K562 (cell line): ENCODE results near the gene MACROD2. TPM values are rescaled to one million over a fixed set of nuclear protein-coding genes. Genes with fewer than 3 reads are reported as not detected.

Experiments
- ATAC-seq: fragments of 200-7000 bp; cut with Tn5 transposase; 3 replicates; pipeline ENCODE4 v1.9.1; 2020; ENCODE audit warnings: moderate library complexity
- BruUV-seq: library from RNA; stranded (reverse); fragments of 400-500 nt; replicated peaks from 2 replicates; lab custom pipeline; 2021; lab: Mats Ljungman, UMichigan
- CTCF ChIA-PET: fragments of 300-600 bp; formaldehyde crosslinking; extraction: SDS; loops from one replicate; lab custom pipeline; 2021; ENCODE audit warnings: low intra/inter-chr PET ratio; lab: Yijun Ruan, JAX
- POLR2A ChIA-PET: fragments of 300-600, 350-650 bp; sonication (Branson Sonifier 250); formaldehyde crosslinking; extraction: SDS; loops from one replicate; lab custom pipeline; 2021; ENCODE audit warnings: antibody characterized with exemption, inconsistent platforms; lab: Yijun Ruan, JAX
- DNase-seq, 4 experiments: peaks; one replicate each; pipeline versions ENCODE4 v3.0.0 to v3.0.0-alpha.2; 2011 to 2018; ENCODE audit warnings: low spot score in 3 of 4, mixed read lengths in 3 of 4; ENCODE audit errors: extremely low read depth in 1 of 4
- FAIRE-seq: peaks from 2 replicates; lab custom pipeline; 2011; peaks lifted over from hg19 to GRCh38; lab: Jason Lieb, UNC
- H2AFZ ChIP-seq: 2 replicates; pipeline ENCODE4 v1.6.0; 2011; ENCODE audit warnings: low read depth, low read length, control low read depth, inconsistent platforms
- H3K27ac ChIP-seq: fragments of 200-600 bp; 3 replicates; pipeline ENCODE4 v1.8.0; 2011; ENCODE audit warnings: low read depth, mild to moderate bottlenecking, control low read depth, inconsistent platforms, low read length, moderate library complexity, mixed read lengths; ENCODE audit errors: extremely low read depth
- H3K27me3 ChIP-seq, 2 experiments: fragments of 300-600 bp in 1 of 2; 2 replicates in 1 of 2; 3 replicates in 1 of 2; pipeline versions ENCODE4 v1.6.0 to v1.8.0; 2011; ENCODE audit warnings: inconsistent platforms in 2 of 2, low read length in 2 of 2, mild to moderate bottlenecking in 1 of 2, mixed read lengths in 1 of 2, moderate library complexity in 1 of 2; ENCODE audit not compliant: control insufficient read depth in 2 of 2, insufficient read depth in 2 of 2
- H3K36me3 ChIP-seq: fragments of 300-600 bp; 3 replicates; pipeline ENCODE4 v1.8.0; 2011; ENCODE audit warnings: mild to moderate bottlenecking, low read length, inconsistent platforms; ENCODE audit not compliant: control insufficient read depth, insufficient read depth
- H3K4me1 ChIP-seq, 2 experiments: fragments of 200-600 bp in 1 of 2; replicated peaks in 1 of 2; 2 replicates in 1 of 2; 3 replicates in 1 of 2; pipeline versions ENCODE4 v1.5.1 to v1.8.0; 2011; ENCODE audit warnings: inconsistent platforms in 2 of 2, low read length in 2 of 2, mild to moderate bottlenecking in 1 of 2, mixed read lengths in 1 of 2, moderate library complexity in 1 of 2; ENCODE audit not compliant: control insufficient read depth in 2 of 2, insufficient read depth in 2 of 2
- H3K4me2 ChIP-seq: 2 replicates; pipeline ENCODE4 v1.6.1; 2011; ENCODE audit warnings: low read length, control low read depth, inconsistent platforms, mixed read lengths; ENCODE audit not compliant: insufficient read depth
- H3K4me3 ChIP-seq: fragments of 200-600 bp; sonication (generic), shearing (Covaris generic); 2 replicates; pipeline ENCODE4 v1.5.1; 2016; ENCODE audit warnings: control low read depth, inconsistent platforms
- H3K79me2 ChIP-seq: fragments of 200-600 bp; 3 replicates; pipeline ENCODE4 v1.8.0; 2011; ENCODE audit warnings: low read length, inconsistent platforms; ENCODE audit not compliant: control insufficient read depth, insufficient read depth
- H3K9ac ChIP-seq, 2 experiments: 2 replicates each; pipeline versions ENCODE4 v1.6.0 to v1.6.1; 2011; ENCODE audit warnings: low read depth in 2 of 2, low read length in 2 of 2, control low read depth in 1 of 2, inconsistent platforms in 1 of 2, mild to moderate bottlenecking in 1 of 2, mixed read lengths in 1 of 2; ENCODE audit not compliant: insufficient read depth in 1 of 2
- H3K9me1 ChIP-seq: one replicate; pipeline ENCODE4 v1.6.0; 2011; ENCODE audit warnings: inconsistent platforms, mild to moderate bottlenecking, low read length, moderate library complexity; ENCODE audit not compliant: control insufficient read depth, insufficient read depth
- H3K9me3 ChIP-seq: replicated peaks from 2 replicates; pipeline ENCODE4 v1.5.1; 2011; ENCODE audit warnings: low read depth, low read length, inconsistent platforms; ENCODE audit not compliant: control insufficient read depth, insufficient read depth
- H4K20me1 ChIP-seq: replicated peaks from 2 replicates; pipeline ENCODE4 v1.6.1; 2011; ENCODE audit warnings: low read length, inconsistent platforms, mixed read lengths; ENCODE audit not compliant: control insufficient read depth, insufficient read depth
- C11orf30 ChIP-seq: fragments of 450-650 bp; IDR thresholded peaks from 2 replicates; pipeline ENCODE4 v1.6.1; 2016; ENCODE audit warnings: low read depth, mild to moderate bottlenecking
- FOXP1 ChIP-seq: sonication (generic); formaldehyde crosslinking; IDR thresholded peaks from 2 replicates; pipeline ENCODE4 v1.8.0; 2022; ENCODE audit warnings: mild to moderate bottlenecking, missing genetic modification reagents
- PPARD ChIP-seq: fragments of 250-450 bp; sonication (Bioruptor Pico); IDR thresholded peaks from 2 replicates; pipeline ENCODE4 v1.8.0; 2022; ENCODE audit warnings: inconsistent platforms, mild to moderate bottlenecking, moderate library complexity
- RBM39 ChIP-seq: fragments of 200-400 bp; formaldehyde crosslinking; optimal IDR thresholded peaks from 2 replicates; pipeline ENCODE3; 2018; ENCODE audit warnings: low read depth, low read length
- SAFB ChIP-seq: fragments of 200-400 bp; formaldehyde crosslinking; IDR thresholded peaks from 2 replicates; pipeline ENCODE4 v1.6.1; 2017; ENCODE audit warnings: low read depth, low read length, borderline replicate concordance
- SAP30 ChIP-seq: fragments of 200-600 bp; sonication (generic); IDR thresholded peaks from 2 replicates; pipeline ENCODE4 v1.6.1; 2012; ENCODE audit warnings: borderline replicate concordance, low read depth, mild to moderate bottlenecking, moderate library complexity, low read length, control low read depth, inconsistent platforms; ENCODE audit not compliant: insufficient read depth, poor library complexity, severe bottlenecking
- ZBTB12 ChIP-seq: fragments of 250-450 bp; sonication (Bioruptor Pico); IDR thresholded peaks from 2 replicates; pipeline ENCODE4 v1.4.0; 2020
- ZFP30 ChIP-seq: fragments of 250-450 bp; sonication (Bioruptor Pico); IDR thresholded peaks from 2 replicates; pipeline ENCODE4 v1.8.0; 2022; ENCODE audit warnings: moderate library complexity, mild to moderate bottlenecking, inconsistent platforms, borderline replicate concordance
- ZNF217 ChIP-seq: sonication (generic); formaldehyde crosslinking; IDR thresholded peaks from 2 replicates; pipeline ENCODE4 v1.8.0; 2022; ENCODE audit warnings: mild to moderate bottlenecking, missing genetic modification reagents
- ZNF407 ChIP-seq: fragments of 450-650 bp; IDR thresholded peaks from 2 replicates; pipeline ENCODE4 v1.6.1; 2016; ENCODE audit warnings: low read depth
- ZNF561 ChIP-seq: fragments of 450-650 bp; formaldehyde crosslinking; conservative IDR thresholded peaks from 2 replicates; pipeline ENCODE4 v1.4.0; 2020; ENCODE audit warnings: mild to moderate bottlenecking, moderate library complexity
- WGBS: fragments of 100-300 bp; shearing (Covaris generic); methylation state at CpG from one replicate; pipeline ENCODE4 v1.1.6; 2016; ENCODE audit warnings: low coverage, mixed read lengths; ENCODE audit not compliant: insufficient coverage; ENCODE audit errors: missing lambda C conversion rate; 5-methylcytosine and 5-hydroxymethylcytosine counted together
- in situ Hi-C: fragments of 300-500 bp; cut with MboI; formaldehyde crosslinking; loops from 4 replicates; pipeline ENCODE4 v1.15.0; 2018; ENCODE audit warnings: inconsistent platforms, mixed read lengths
- intact Hi-C: fragments of 100-400 bp; cut with micrococcal nuclease; formaldehyde crosslinking; loops from 2 replicates; pipeline ENCODE4 v1.14.2; 2022
- polyA plus RNA-seq, 8 experiments: library from polyadenylated mRNA; depleted of rRNA in 4 of 8; stranded (reverse) in 5 of 8; unstranded in 3 of 8; fragments of >200 nt; fragmentation: Nextera tagmentation in 2 of 8; fragmentation: Illumina TruSeq in 1 of 8; extraction: Ambion mirVana in 2 of 8; extraction: Trizol in 1 of 8; gene quantifications; 2 replicates each; pipeline versions ENCODE4 v1.2.1 to v1.2.3, GENCODE V29; 2011 to 2014; ENCODE audit warnings: inconsistent platforms in 1 of 8, missing spikeins in 1 of 8
- total RNA-seq, 7 experiments: library from RNA; depleted of rRNA in 6 of 7; stranded (reverse); fragments of >200 nt in 6 of 7; fragmentation: Illumina TruSeq in 2 of 7; extraction: Trizol in 2 of 7; gene quantifications; 2 replicates each; pipeline versions ENCODE4 v1.2.1 to v1.2.3, GENCODE V29; 2011 to 2021; ENCODE audit warnings: low replicate concordance in 1 of 7
- TF ChIP-seq, protein P1 (sequence below), 2 experiments: fragments of 450-650 bp in 1 of 2; sonication (generic) in 1 of 2; formaldehyde crosslinking in 1 of 2; IDR thresholded peaks in 1 of 2; conservative IDR thresholded peaks in 1 of 2; 2 replicates each; pipeline versions ENCODE4 v1.6.1 to v1.8.1; 2016 to 2023; ENCODE audit warnings: mild to moderate bottlenecking in 2 of 2, moderate library complexity in 2 of 2, inconsistent platforms in 1 of 2, missing genetic modification reagents in 1 of 2

Gene MACROD2
- total and polyA plus RNA-seq, 9 of the 15 experiments (the other 6 are each of a cell fraction or from before 2014, with no cell fraction given) = not detected

- Histone ChIP-seq H3K4me2 (no peak overlapping the region), H3K9me1 (no peaks in the 10 kb centered on the region), H3K9ac (no peak overlapping the region), H4K20me1 (no peaks in the 10 kb centered on the region), H3K27me3 (no peaks in the 10 kb centered on the region), H3K9me3 (no peaks in the 10 kb centered on the region), H3K4me3 (no peak overlapping the region), H2AFZ (no peak overlapping the region), H3K79me2 (no peaks in the 10 kb centered on the region), H3K36me3 (no peaks in the 10 kb centered on the region), H3K4me1 (no peaks in the 10 kb centered on the region), H3K27ac (no peak overlapping the region)
- intact Hi-C loops = no loop called here
- 0% methylated on average over 1 of the region's 1 CpG for whole genome bisulfite sequencing
- ChIA-PET CTCF (no interaction called here), POLR2A (no interaction called here)
- FAIRE-seq = no peak
- no peak for DNase-seq
- in situ Hi-C loops = no loop called here
- BruUV-seq = no TSS peak
- no peak for ATAC-seq
- TF ChIP-seq C11orf30 (no peak), ZBTB12 (CRISPR knock-in tag) (no peak), SAP30 (no peak), RBM39 (no peak), ZNF407 (no peak), ZFP30 (CRISPR knock-in tag) (no peak), PPARD (CRISPR knock-in tag) (no peak), SAFB (no peak), FOXP1 (CRISPR knock-in tag) (no peak), ZNF561 (CRISPR knock-in tag) (no peak), ZNF217 (no peak)
- TF ChIP-seq, protein P1, sequence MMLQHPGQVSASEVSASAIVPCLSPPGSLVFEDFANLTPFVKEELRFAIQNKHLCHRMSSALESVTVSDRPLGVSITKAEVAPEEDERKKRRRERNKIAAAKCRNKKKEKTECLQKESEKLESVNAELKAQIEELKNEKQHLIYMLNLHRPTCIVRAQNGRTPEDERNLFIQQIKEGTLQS (IDR thresholded peaks at IDR 0.05) = no peak
- TF ChIP-seq, protein P1 (CRISPR knock-in tag; conservative IDR thresholded peaks at IDR 0.05) = no peak
Observed at GRCh38 chr20:14721926-14722452, 726.7 kb downstream of the MACROD2 start.
